GM18511 (cell line): ENCODE results near the gene FAM3C.
A peak's percentile ranks its signal among the peaks of the same experiment; 100 is the strongest.

Experiments used
- ATAC-seq: cut with Tn5 transposase; IDR thresholded peaks from one replicate; pipeline ENCODE4 v1.9.1; 2021; ENCODE audit warnings: mild to moderate bottlenecking, moderate library complexity; ENCODE audit not compliant: unreplicated experiment

The FAM3C gene

DNA sequence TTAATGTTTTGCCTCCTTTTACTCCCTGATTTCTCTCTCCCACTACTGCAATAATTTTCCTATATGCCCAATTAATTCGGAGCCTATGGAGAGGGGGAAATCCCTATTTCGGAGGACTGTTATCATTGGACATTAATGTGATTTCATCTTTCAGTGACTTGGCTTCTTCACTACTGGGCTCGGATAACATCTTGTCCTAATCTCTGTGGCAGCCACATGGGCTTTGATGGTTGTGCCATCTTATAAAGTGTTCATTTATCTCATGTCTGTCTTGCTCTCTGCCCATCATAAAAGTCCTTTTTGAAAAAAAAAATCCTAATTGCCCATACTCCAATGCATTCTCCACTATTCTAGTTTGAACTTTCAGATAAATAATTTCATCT, 15.5 kb upstream of the FAM3C start:
- ATAC-seq: no peak

DNA sequence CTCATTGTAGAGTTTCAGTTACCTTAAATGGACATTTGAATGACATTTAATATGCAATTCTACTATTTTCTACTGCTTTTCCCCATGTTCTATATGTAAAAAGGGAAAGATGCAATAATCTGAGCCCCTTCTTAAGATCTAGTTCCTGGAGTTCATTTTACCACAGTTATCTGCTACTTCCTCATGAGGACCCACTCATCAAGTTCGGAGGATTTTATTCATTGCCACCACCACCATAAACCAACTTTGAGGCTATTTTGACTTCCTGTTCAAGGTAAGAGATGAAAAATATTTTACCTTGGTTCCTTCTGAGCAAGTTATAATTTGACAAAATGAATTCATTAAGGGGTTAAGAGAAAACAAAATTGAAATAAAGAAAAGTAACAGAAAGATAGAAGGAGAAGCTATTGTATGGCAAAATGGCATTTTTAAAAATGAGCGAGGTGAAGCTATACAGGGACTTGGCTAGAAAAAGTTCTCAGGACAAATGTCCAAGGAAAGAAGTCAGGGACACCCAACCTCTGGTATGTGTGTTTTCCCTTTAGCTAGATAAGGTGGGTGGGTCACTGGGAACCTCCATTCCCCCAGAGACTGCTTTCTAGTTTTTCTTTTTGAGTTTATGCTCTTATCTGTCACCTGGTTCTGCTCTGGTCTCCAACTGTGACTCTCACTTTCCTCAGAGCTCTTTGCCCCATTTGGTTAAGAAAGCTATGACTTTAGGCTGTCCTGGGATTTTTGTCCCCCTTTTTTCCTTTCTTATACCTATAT, 14.9 kb upstream of the FAM3C start:
- ATAC-seq: peak; percentile 72

DNA sequence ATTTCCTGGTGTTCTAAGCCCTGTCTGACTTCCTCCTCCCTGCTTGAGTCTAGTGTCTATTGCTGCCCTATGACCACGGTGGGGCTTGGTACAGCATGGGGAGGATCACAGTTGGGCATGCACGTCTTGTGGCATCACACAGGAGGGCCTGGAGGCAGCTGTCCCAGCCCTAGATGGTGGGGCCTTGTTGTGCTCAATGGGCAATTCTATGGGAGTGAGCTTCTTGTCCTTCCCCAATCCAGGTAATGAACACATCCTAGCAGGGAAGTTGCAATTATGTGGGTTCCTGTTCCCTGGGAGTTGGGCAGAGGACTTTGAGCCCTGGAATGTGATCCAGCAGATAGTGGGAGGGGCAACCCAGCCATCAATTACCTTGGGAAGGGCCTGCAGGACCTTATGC, 10.8 kb upstream of the FAM3C start:
- no peak for ATAC-seq

DNA sequence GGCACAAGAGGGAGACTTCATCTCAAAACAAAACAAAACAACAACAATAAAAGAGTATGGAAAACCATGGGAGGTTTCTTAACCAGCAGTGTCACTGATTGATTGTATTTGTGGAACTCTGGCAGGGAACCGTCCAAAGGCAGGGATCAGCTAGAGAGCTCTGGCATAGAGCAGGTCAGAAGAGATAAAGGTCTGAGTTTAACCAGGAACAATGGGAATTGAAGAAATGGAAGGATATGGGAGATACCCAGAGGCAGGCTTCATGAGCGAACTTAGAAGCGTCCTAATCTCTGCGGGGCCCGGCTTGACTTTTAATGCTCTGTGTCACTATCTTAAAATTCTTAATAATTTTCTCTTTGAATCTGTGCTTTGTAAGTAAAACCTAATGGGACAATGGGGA, 10.4 kb upstream of the FAM3C start:
- ATAC-seq: no peak

DNA sequence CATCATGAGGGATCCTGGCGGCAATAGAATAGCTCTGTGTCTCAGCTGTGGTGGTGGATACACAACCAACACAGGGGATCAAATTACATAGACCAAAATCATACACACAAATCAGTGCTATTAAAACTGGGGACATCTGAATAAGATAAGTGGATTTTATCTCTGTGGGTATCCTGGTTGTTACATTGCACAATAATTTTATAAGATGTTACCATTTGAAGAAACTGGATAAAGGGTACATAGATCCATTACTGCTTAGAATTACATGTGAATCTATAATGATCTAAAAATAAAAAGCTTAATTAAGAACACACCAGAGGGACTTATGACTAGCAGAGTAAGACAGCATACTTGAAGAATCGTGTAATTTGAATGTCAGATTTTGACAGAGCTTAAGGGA, 8.2 kb upstream of the FAM3C start:
- ATAC-seq: no peak

DNA sequence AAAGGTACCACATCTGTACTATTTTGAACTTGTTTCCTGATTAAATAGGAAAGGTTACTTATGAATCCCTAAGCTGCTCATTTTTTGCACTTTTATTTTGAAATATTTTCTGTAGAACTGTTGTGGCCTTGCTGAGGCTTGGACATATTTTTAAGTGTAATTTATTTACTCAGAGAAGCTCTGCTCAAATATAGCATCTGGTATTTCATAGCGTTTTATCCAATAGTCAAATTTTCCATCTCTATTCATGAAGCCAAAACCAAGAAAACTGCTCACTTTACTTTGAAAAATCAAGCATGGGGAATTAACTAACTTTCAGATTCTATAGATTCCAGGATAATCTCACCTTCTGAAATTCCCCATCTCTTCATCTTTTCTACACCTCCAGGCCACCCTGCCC, 6.6 kb upstream of the FAM3C start:
- no peak for ATAC-seq

DNA sequence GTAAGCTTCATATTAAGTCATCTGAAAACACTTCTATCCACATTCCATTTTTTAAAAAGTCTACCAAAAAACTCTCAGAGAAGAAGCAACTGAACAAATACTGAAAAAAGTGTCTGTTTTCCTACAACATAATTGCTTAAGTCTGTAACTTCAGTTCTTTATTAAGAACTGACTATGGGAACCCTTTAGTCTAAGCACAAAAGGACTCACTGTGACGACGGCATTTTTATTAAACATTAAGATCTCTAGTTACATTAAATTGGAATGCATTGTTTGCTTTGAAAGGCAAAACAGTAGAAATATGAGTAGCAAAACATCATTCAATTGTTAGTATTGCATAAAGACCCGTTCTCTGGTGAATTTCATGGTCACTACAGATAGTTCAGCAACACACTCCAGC, 5.8 kb upstream of the FAM3C start:
- ATAC-seq: no peak

DNA sequence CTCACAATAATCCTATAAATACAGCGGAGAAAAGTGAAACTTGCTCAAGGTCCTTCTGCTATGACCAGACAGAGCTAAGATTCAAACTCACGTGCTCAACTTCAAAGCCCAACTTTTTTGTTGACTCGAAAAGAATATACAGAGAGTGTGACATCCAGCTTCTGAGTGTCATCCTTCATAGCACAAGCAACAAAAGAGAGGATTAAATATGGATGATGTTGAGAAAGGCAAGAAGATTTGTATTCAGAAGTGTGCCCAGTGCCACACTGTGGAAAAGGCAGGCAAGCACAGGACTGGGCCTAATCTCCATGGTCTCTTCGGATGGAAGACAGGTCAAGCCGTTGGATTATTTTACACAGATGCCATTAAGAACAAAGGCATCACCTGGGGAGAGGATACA, 2.1 kb upstream of the FAM3C start:
- no peak for ATAC-seq

DNA sequence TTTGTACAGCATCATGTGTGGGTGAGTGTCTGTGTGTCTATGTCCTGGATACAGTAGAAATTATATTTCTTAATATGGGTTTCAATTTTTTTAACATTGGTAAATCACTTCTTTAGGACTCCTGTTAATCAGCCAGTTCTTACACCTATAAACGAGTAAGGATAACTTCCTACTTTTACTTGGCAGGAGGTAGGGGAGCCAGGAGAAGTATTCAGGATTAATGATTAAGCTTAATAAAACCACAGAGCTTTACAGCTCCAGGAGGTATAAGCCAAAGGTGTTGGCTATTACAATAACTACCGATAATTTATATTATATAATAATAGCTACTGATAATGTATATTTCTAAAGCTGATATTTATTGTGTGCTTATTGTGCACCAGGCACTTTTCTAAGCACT, 1.7 kb upstream of the FAM3C start:
- no peak for ATAC-seq

DNA sequence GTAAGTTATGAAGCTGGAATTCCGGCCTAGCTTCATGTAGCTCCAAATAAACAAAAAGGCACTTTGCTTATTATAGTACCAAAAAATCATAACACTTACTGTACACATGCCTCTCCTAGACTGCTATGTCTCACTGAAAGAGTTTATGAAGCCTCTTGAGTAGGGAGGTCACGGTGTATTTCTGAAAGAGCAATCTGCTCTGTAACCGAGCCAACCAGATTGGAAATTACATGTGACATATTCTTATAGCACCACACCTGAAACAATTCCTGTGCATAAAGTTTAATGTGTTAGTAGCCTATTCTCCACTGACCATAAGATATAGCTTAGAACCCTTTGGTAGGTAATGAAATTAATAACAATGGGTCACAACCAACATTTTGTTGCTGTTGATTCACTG, 1.3 kb upstream of the FAM3C start:
- ATAC-seq: no peak

DNA sequence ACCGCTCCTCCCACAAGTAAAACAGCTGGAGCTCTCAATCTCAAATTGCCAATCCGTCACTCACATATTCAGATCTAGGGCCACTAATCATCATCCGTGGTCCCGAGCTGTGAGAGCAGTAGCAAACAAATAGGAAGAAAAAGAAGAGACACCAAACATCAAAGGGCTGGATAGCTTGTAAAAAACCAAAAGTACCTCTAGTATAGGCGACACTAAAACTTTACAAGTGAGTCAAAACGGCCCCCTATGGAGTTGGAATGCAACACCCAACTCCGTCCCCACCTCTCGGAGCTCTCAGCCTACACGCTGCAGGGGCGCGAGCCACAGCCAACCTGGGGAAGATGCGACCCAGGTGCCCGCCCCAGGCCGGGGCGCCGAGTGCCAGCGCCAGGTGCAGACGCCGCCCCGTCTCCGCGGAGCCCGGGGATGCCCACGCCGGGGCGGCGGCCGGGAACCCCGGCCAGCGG, 581 bp downstream of the FAM3C start:
- ATAC-seq: peak; percentile 43

DNA sequence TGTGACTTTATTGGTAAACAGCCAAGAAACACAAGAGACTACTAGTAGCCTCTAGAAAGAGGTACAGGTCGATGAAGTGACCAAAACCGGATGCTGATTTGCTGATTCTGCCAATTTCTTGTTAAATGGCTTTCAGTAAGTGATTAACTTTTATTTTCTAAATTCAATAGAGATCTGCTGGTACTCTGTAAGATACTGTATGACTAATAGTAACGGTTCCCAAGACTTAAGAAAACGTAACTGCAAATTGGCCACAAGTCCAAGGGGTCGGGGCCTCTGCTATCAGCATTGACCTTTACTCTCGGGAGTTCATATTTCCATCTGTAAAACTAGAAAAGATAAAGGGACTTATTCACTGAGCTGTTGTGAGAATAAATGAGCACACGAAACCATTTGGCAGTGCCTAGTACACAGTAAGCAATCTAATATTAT, 1.4 kb downstream of the FAM3C start:
- peak; percentile 49 for ATAC-seq

DNA sequence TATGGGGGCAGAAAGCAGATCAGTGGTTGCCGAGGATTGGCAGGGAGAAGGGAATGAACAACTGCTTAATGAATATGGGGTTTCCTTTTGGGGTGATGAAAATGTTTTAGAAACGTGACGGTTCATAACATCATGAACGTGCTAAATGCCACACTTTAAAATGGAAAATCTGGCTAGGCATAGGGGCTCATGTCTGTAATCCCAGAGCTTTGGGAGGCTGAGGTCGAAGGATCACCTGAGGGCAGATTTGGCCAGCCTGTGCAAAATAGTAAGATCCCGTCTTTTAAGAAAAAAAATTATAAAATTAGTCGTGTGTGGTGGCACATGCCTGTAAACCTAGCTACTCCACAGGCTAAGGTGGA, 3.1 kb downstream of the FAM3C start:
- ATAC-seq: no peak

DNA sequence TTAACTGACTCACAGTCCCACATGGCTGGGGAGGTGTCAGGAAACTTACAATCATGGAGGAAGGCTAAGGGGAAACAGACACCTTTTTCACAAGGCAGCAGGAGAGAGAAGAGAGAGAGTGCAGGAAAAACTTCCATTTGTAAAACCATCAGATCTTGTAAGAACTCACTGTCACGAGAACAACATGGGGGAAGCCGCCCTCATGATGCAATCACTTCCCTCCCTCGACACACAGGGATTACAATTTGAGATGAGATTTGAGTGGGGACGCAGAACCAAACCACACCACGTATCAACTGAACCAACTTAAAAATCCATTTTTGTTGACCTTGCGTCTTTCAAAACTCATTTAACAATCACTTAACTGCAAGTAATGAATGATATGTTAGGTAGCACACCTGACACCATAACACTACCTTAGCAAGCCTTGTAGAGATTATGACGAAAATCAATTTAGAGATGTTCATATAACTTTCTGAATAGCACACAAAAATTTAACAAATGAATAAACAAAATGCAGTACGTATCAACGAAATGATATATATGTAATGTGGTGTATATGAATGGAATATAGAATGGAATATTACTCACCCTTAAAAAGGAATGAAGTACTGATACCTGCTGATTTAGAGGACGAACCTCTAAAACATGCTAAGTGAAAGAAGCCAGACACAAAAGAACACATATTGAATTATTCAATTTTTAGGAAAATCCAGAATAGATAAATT, 3.7 kb downstream of the FAM3C start:
- ATAC-seq: no peak

DNA sequence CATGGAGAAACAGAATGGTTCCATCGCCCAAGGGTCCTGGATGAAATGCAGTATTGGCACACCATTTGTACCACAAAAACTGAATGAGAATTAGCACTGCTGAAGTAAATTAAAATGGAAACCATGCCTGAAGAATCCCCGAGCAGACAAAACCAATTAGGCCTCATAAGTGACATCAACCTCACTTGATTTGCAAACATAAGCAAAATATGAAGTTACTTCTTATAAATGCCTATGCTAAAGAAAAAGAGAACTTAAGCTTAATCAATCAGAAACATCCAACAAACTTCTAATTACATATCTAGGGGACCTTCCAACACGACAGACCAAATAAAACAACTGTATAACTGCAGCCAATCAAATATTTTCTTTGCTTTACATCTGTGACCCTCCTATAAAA, 4.4 kb downstream of the FAM3C start:
- no peak for ATAC-seq

DNA sequence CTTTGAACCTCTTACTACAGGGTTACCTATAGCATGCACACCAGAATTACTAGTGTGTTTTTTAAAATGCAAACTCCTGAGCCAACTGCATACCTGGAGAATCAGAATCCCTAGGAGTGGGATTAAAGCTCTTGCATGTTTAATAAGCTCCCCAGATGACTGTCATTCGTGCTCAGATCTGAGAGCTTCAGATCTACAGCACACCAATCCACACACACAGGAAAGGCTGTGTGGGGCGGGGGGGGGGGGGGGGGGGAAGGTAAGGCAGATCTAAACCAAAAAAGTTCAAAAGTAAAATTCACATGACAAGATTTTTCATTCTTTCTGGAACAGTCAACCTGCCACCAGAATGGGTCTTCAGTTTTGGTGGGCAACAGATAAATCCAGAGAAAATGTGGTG, 5.5 kb downstream of the FAM3C start:
- ATAC-seq: no peak

DNA sequence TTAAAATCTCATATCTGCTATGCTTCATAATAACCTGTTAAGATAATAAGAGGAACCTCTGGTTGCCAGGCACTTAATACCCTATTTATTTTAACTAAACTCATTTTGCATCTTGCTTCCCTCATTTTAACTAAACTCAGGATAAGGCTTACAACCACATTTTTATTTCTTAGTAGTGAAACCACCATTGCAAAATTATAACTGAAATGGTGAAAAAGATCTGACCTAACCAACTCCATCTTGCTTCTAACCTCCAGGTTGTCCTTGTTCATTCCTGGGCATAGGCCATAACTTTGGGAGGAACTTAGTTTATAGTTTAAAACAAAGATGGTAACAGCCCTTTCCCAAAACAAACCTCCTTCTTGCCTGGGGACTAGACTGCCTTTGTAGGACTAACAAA, 6.0 kb downstream of the FAM3C start:
- ATAC-seq: no peak

DNA sequence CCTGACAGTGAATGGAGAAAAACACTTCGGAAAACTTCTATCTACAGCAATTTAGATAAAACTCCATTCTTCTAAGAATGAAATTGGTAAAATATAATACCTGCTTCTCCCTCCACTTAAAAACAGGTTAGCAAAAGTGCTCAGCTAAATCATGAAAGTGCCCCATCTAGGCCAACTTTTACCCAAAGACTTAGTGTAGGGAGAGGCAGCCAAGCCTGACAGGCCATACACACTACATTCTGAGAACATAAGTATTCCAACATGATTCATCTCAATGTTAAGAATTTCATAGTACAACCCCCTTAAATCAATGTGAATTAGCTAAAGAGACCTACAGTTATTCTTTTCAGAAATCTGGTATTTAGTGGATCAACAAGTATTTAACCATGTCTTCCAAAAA, 7.2 kb downstream of the FAM3C start:
- ATAC-seq: no peak

DNA sequence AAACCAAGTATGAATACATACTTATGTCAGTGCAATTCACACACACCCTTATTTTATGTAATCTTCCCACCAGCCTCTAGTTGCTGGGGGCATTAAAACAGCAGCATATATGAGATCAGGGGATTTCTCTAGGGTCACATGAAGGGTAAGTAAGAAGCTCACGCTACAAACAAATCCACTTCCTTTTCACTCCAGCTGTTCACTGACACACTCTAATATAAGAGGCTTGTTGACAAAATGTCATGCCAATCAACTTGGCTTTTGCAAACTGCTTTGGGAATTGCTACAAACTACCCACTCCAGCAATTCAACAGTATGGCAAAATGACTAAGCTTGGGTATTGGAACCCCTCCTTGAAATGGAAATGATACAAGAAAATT, 10.3 kb downstream of the FAM3C start:
- peak; percentile 94 for ATAC-seq

DNA sequence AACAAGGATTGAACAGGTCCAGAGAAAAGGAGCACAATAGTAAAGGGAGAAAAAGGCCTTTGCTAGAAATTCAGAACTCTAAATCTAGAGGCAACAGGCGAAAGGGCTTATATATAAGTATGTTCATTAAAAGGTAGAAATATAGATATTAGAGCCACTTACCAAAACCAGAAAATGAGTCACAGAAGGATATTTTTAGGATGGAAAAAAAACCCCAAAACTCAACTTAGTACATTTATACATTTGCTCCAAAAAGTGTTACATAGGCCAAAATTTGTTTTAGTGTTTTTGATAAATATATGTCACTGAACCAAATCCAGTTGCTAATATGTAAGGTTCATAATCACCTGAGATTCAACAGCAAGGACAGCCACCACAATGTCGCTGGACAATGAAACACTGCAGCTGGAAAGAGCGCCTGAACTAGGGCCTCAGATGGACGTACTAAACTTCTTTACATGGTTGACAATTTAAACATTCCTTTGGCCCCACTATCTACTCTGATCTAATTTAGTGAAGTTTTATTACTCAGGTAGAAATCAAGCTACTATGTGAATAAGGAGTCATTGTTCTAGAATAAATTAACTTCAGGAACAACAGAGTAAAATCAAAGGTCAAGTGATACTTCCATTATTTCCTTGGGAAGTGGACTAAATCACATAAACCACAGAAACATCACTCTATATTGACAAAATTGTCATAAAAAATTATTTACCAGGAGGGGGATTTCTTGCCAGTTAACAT, 10.9 kb downstream of the FAM3C start:
- peak; percentile 3 for ATAC-seq

DNA sequence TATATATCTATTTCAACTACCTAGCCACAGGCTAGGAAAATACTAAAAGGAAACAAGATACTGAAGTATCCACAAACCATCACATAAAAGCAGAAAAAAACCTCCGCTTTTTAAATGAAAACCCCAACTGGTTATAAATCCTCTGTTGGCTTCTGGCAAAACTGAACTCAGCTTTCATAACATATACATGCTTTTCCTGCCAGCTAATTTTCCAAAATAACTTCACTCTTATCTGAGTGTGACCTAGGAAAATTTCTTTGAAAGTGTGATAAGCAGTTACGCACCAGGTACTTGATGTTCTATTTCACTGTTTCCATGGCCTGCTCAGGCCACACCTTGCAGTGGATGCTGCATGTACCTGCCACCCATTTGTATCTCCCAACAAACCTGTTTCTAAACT, 11.8 kb downstream of the FAM3C start:
- no peak for ATAC-seq
